Suprapubic skin (tissue), 4 donors: ENCODE data around the gene MLLT6. TPM values are rescaled to one million over a fixed set of nuclear protein-coding genes. Genes with fewer than 3 reads are reported as not detected.

Source experiments
- DNase-seq, 2 donors: peaks; one replicate each; pipeline ENCODE4 v3.0.0-alpha.2; 2019; ENCODE audit warnings: low spot score in 2 of 2
- H3K27ac ChIP-seq: fragments of 200-600 bp; sonication (generic); one replicate; pipeline ENCODE4 v1.5.1; 2019
- H3K27me3 ChIP-seq: fragments of 200-600 bp; sonication (generic); one replicate; pipeline ENCODE4 v1.5.1; 2019
- H3K36me3 ChIP-seq: fragments of 200-600 bp; sonication (generic); one replicate; pipeline ENCODE4 v1.5.1; 2019
- H3K4me1 ChIP-seq: fragments of 200-600 bp; sonication (generic); one replicate; pipeline ENCODE4 v1.5.1; 2019
- H3K4me3 ChIP-seq: fragments of 200-600 bp; sonication (generic); one replicate; pipeline ENCODE4 v1.5.1; 2019; ENCODE audit warnings: mild to moderate bottlenecking
- H3K9me3 ChIP-seq: fragments of 200-600 bp; sonication (generic); one replicate; pipeline ENCODE4 v1.5.1; 2019
- EP300 ChIP-seq: sonication (generic); formaldehyde crosslinking; IDR thresholded peaks from one replicate; pipeline ENCODE4 v1.6.1; 2017; ENCODE audit warnings: antibody characterized with exemption
- POLR2A ChIP-seq, 2 donors: fragments of 450-650 bp; IDR thresholded peaks; one replicate each; pipeline ENCODE4 v1.6.1; 2017; ENCODE audit warnings: antibody characterized with exemption in 2 of 2, mild to moderate bottlenecking in 2 of 2, moderate library complexity in 2 of 2
- POLR2AphosphoS5 ChIP-seq, 3 donors: sonication (generic); formaldehyde crosslinking; IDR thresholded peaks; one replicate each; pipeline ENCODE4 v1.6.1; 2017; ENCODE audit warnings: antibody characterized with exemption in 3 of 3
- WGBS: methylation state at CpG from one replicate; pipeline ENCODE4 v1.1.5; 2018; 5-methylcytosine and 5-hydroxymethylcytosine counted together
- total RNA-seq, 4 donors: library from RNA; depleted of rRNA; stranded (reverse); fragments of >200 nt; gene quantifications; one replicate each; pipeline ENCODE4 v1.1.0, GENCODE V29; 2016
- TF ChIP-seq, protein P1 (sequence below), 2 donors: fragments of 200-600 bp in 1 of 2; fragments of 450-650 bp in 1 of 2; sonication (generic) in 1 of 2; IDR thresholded peaks; one replicate each; pipeline ENCODE4 v1.5.1; 2016 to 2019; ENCODE audit warnings: antibody characterized with exemption in 2 of 2, mild to moderate bottlenecking in 1 of 2, moderate library complexity in 1 of 2

Gene MLLT6
- total RNA-seq, 4 donors from 2014 or later: 62.7 to 136 (median 79.0) TPM

DNA sequence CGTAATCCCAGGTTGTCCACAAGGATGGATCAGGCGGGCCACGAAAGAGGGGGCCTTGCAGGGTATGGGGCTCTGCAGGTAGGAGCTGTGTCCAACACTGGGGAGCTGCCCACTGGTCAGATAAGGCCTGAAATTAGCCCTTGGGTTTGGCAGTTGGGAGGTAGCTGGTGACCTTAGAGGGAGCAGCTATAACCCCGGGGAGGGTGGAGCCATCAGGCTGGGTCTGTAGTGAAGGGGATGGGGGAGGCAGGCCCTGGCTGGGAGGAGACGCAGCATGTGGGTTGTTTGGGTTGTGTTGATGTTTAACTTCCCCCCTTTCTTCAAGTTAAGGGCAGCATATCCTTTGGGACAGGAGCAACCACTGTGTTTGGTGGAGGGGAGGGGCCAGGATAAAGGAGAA lies 5.9 kb downstream of the MLLT6 start:
- no peak overlapping the region for H3K27ac ChIP-seq
- no peak overlapping the region for H3K4me3 ChIP-seq
- 87% methylated on average over 5 of the region's 5 CpGs for WGBS
- H3K36me3 ChIP-seq: peaks cover 58% of the 10 kb centered on the region
- DNase-seq: no peak
- no peaks in the 10 kb centered on the region for H3K27me3 ChIP-seq
- peaks cover 35% of the 10 kb centered on the region for H3K4me1 ChIP-seq
- TF ChIP-seq EP300: no peak
- no peak for TF ChIP-seq POLR2AphosphoS5 (IDR thresholded peaks at IDR 0.05)
- no peak for TF ChIP-seq POLR2A (IDR thresholded peaks at IDR 0.05)
- H3K9me3 ChIP-seq: no peaks in the 10 kb centered on the region

- 75% methylated on average over 11 of the region's 26 CpGs for WGBS
- no peaks in the 10 kb centered on the region for H3K9me3 ChIP-seq
- H3K4me3 ChIP-seq: no peak overlapping the region
- DNase-seq: no peak
- no peaks in the 10 kb centered on the region for H3K27me3 ChIP-seq
- H3K36me3 ChIP-seq: peaks cover 68% of the 10 kb centered on the region
- no peak overlapping the region for H3K27ac ChIP-seq
- H3K4me1 ChIP-seq: peaks cover 25% of the 10 kb centered on the region
- TF ChIP-seq EP300 (no peak), POLR2AphosphoS5 (IDR thresholded peaks at IDR 0.05) (no peak), POLR2A (IDR thresholded peaks at IDR 0.05) (no peak)
- TF ChIP-seq, protein P1, sequence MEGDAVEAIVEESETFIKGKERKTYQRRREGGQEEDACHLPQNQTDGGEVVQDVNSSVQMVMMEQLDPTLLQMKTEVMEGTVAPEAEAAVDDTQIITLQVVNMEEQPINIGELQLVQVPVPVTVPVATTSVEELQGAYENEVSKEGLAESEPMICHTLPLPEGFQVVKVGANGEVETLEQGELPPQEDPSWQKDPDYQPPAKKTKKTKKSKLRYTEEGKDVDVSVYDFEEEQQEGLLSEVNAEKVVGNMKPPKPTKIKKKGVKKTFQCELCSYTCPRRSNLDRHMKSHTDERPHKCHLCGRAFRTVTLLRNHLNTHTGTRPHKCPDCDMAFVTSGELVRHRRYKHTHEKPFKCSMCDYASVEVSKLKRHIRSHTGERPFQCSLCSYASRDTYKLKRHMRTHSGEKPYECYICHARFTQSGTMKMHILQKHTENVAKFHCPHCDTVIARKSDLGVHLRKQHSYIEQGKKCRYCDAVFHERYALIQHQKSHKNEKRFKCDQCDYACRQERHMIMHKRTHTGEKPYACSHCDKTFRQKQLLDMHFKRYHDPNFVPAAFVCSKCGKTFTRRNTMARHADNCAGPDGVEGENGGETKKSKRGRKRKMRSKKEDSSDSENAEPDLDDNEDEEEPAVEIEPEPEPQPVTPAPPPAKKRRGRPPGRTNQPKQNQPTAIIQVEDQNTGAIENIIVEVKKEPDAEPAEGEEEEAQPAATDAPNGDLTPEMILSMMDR (IDR thresholded peaks at IDR 0.05): no peak
Measured at GRCh38 chr17:38711792-38712571, 6.9 kb downstream of the MLLT6 start.

DNA sequence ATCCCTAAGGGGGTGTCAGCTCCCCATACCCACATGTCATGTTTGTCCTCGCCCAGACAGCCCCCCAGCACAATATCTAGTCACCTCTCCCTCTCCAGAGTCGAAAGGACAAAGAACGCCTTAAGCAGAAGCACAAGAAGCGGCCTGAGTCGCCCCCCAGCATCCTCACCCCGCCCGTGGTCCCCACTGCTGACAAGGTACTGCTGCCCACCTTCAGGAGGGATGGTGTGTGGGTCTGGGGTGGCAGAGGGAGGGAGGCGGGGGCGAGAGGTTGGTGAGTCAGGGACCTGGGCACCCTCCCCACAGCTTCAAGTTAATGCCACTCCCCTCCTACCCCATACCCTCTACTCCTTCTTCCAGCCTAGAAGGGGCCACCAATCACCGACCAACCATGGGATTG lies 7.5 kb downstream of the MLLT6 start:
- peaks cover 19% of the 10 kb centered on the region for H3K4me1 ChIP-seq
- peaks cover 74% of the 10 kb centered on the region for H3K36me3 ChIP-seq
- no peak for DNase-seq
- H3K27ac ChIP-seq: no peak overlapping the region
- WGBS: 94% methylated on average over 5 of the region's 10 CpGs
- H3K9me3 ChIP-seq: no peaks in the 10 kb centered on the region
- H3K4me3 ChIP-seq: no peak overlapping the region
- TF ChIP-seq, protein P1 (IDR thresholded peaks at IDR 0.05): no peak
- TF ChIP-seq EP300 (no peak), POLR2AphosphoS5 (IDR thresholded peaks at IDR 0.05) (no peak), POLR2A (IDR thresholded peaks at IDR 0.05) (no peak)
- H3K27me3 ChIP-seq: no peaks in the 10 kb centered on the region

DNA sequence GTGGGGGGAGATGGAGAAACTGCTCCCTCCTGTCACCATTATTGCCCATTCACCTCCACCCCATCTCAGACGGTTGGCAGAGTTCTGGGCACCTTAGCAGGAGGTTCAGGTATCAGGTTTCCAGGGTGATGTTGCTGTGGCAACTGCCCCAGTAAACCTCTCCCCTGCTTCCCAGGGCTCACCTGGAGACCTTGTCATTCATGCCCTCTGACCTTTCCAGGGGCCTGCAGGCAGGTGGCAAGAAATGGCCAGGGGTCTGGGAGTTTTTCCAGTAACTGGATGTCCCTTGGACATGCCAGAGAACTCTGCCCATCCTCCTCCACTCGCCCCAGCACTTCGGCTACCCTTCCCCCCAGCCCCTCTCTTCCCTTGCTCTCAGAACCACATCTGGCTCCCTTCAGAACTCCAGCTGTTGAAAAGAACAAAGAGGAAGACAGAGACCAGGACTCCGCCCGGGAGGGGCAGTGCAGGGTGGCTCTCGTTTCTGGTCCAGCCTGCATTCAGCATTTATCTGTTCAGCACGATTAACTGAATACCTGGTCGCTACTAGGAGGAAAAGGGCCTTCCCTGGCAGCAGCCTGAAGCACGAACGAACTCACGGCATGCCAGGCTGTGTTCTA lies 8.5 kb downstream of the MLLT6 start:
- Histone ChIP-seq H3K4me1 (peaks cover 16% of the 10 kb centered on the region), H3K27me3 (no peaks in the 10 kb centered on the region), H3K4me3 (no peak overlapping the region), H3K36me3 (peaks cover 83% of the 10 kb centered on the region), H3K9me3 (no peaks in the 10 kb centered on the region), H3K27ac (no peak overlapping the region)
- WGBS: 53% methylated on average over 8 of the region's 11 CpGs
- no peak for DNase-seq
- TF ChIP-seq, protein P1 (IDR thresholded peaks at IDR 0.05): no peak
- TF ChIP-seq POLR2A (IDR thresholded peaks at IDR 0.05): no peak
- no peak for TF ChIP-seq EP300
- TF ChIP-seq POLR2AphosphoS5 (IDR thresholded peaks at IDR 0.05): no peak

- 83% methylated on average over 9 of the region's 9 CpGs for WGBS
- Histone ChIP-seq H3K36me3 (peaks cover 85% of the 10 kb centered on the region), H3K4me3 (no peak overlapping the region), H3K27me3 (no peaks in the 10 kb centered on the region), H3K4me1 (peaks cover 10% of the 10 kb centered on the region), H3K9me3 (no peaks in the 10 kb centered on the region), H3K27ac (no peak overlapping the region)
- TF ChIP-seq POLR2A (IDR thresholded peaks at IDR 0.05) (no peak), POLR2AphosphoS5 (IDR thresholded peaks at IDR 0.05) (no peak), EP300 (no peak)
- TF ChIP-seq, protein P1 (IDR thresholded peaks at IDR 0.05): no peak
- DNase-seq: no peak
Measured at GRCh38 chr17:38715216-38715943, 10.3 kb downstream of the MLLT6 start.
